Measurements from ENCODE around the gene COA6.
"Not testable (repeated sequence)": the region's sequence is repeated elsewhere in the genome, so short reads cannot be mapped to it uniquely, and the experiment has no call there.

Gene COA6

DNA sequence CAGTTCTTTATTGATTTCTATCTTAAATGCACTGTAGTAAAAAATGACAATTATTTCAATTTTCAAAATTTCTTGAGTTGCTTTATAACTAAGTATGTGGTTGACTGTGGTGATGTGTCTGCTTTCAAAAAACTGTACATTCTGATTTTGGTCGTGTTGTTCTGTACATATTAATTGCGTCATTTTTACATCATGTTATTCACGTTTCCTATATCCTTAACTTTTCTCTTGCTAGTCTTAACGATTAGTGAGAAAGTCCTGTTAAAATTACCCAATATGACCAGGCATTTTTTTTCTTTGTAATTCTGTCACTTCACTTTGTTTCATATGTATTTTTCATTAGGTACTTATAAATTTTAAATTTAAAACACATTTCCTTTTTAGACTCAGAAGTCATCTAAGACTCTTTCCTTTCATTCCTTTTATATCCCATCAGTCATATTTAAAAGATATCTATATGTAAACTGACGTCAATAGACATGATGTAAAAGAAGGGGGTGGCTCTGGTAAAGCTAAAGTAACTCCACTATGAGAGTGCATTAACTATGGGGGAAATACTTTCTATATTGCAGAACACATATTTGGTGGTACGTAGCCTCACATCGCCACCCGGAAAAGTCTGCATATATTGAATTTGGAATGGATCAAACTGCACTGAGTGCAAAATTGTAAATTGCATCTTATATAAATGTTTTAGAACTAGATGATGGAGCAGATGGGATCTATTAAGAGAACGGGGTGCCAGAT, 1.1 kb upstream of the COA6 start:
- H3K4me3 ChIP-seq (replicated peaks; ENCODE audit: low read depth, low read length), result peak overlapping the region; percentile 94
- no peak for DNase-seq (ENCODE audit: extremely low read depth, insufficient read length)
- no peaks in the 10 kb centered on the region for H3K27me3 ChIP-seq (replicated peaks; ENCODE audit: control insufficient read depth, insufficient read depth, low read length)
- TF ChIP-seq, protein P1, sequence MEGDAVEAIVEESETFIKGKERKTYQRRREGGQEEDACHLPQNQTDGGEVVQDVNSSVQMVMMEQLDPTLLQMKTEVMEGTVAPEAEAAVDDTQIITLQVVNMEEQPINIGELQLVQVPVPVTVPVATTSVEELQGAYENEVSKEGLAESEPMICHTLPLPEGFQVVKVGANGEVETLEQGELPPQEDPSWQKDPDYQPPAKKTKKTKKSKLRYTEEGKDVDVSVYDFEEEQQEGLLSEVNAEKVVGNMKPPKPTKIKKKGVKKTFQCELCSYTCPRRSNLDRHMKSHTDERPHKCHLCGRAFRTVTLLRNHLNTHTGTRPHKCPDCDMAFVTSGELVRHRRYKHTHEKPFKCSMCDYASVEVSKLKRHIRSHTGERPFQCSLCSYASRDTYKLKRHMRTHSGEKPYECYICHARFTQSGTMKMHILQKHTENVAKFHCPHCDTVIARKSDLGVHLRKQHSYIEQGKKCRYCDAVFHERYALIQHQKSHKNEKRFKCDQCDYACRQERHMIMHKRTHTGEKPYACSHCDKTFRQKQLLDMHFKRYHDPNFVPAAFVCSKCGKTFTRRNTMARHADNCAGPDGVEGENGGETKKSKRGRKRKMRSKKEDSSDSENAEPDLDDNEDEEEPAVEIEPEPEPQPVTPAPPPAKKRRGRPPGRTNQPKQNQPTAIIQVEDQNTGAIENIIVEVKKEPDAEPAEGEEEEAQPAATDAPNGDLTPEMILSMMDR (IDR thresholded peaks at IDR 0.05; ENCODE audit: insufficient read depth, low read length, poor library complexity, severe bottlenecking), result no peak
- H3K36me3 ChIP-seq (ENCODE audit: control insufficient read depth, insufficient read depth, low read length), result peaks cover 9% of the 10 kb centered on the region

DNA sequence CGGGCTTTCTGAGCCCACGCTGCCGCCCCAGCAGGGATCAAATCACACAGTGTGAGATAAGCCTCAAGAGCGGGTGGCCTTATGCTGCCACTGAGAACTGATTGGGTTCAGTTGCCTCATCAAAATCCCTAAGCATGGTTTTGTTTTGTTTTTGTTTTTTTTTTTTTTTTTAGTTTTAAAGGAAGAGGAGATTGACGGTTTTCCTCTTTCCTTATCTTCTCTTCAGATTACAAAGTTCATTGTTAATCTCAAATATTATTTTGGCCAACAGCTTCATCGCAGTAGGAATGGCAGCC, 651 bp downstream of the COA6 start:
- TF ChIP-seq, protein P1 (IDR thresholded peaks at IDR 0.05; ENCODE audit: insufficient read depth, low read length, poor library complexity, severe bottlenecking), result no peak
- Histone ChIP-seq H3K27me3 (replicated peaks; ENCODE audit: control insufficient read depth, insufficient read depth, low read length) (no peaks in the 10 kb centered on the region), H3K36me3 (ENCODE audit: control insufficient read depth, insufficient read depth, low read length) (peaks cover 14% of the 10 kb centered on the region), H3K4me3 (replicated peaks; ENCODE audit: low read depth, low read length) (peak overlapping the region; percentile 94)
- no peak for DNase-seq (ENCODE audit: extremely low read depth, insufficient read length)

DNA sequence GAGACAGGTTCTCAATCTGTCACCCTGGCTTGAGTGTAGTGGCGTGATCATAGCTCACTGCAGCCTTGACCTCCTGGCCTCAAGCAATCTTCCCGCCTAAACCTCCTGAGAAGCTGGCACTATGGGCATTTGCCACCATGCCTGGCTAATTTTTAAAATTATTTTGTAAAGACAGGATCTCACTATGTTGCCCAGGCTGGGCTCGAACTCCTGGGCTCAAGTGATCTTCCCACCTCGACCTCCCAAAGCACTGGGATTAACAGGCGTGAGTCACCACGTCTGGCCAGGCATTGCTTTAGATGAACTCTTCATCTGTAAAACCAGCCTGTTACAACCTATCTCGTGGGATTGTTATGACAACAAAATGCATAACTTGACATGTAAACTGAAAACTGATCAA, 2.4 kb downstream of the COA6 start:
- Histone ChIP-seq H3K4me3 (replicated peaks; ENCODE audit: low read depth, low read length) (no peak overlapping the region), H3K27me3 (replicated peaks; ENCODE audit: control insufficient read depth, insufficient read depth, low read length) (no peaks in the 10 kb centered on the region), H3K36me3 (ENCODE audit: control insufficient read depth, insufficient read depth, low read length) (peaks cover 16% of the 10 kb centered on the region)
- TF ChIP-seq, protein P1 (IDR thresholded peaks at IDR 0.05; ENCODE audit: insufficient read depth, low read length, poor library complexity, severe bottlenecking), result no peak
- no peak for DNase-seq (ENCODE audit: extremely low read depth, insufficient read length)

DNA sequence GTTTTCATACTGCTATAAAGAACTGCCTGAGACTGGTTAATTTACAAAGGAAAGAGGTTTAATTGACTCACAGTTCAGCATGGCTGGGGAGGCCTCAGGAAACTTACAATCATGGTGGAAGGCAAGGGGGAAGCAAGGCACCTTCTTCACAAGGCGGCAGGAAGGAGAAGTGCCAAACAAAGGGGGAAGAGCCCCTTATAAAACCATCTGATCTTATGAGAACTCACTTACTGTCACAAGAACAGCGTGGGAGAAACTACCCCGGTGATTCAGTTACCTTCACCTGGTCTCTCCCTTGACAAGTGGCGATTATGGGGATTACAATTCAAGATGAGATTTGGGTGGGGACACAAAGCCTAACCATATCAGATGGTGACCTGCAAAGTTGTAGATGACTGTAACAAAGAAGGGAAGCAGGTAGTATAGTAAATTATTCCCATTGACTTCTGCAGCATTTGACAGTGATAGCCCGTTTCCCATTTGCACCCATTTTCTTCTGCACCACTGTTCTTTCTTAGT, 6.4 kb downstream of the COA6 start:
- H3K36me3 ChIP-seq (ENCODE audit: control insufficient read depth, insufficient read depth, low read length), result peaks cover 19% of the 10 kb centered on the region
- DNase-seq (ENCODE audit: extremely low read depth, insufficient read length); H3K27me3 ChIP-seq (replicated peaks; ENCODE audit: control insufficient read depth, insufficient read depth, low read length); H3K4me3 ChIP-seq (replicated peaks; ENCODE audit: low read depth, low read length): not testable (repeated sequence)

DNA sequence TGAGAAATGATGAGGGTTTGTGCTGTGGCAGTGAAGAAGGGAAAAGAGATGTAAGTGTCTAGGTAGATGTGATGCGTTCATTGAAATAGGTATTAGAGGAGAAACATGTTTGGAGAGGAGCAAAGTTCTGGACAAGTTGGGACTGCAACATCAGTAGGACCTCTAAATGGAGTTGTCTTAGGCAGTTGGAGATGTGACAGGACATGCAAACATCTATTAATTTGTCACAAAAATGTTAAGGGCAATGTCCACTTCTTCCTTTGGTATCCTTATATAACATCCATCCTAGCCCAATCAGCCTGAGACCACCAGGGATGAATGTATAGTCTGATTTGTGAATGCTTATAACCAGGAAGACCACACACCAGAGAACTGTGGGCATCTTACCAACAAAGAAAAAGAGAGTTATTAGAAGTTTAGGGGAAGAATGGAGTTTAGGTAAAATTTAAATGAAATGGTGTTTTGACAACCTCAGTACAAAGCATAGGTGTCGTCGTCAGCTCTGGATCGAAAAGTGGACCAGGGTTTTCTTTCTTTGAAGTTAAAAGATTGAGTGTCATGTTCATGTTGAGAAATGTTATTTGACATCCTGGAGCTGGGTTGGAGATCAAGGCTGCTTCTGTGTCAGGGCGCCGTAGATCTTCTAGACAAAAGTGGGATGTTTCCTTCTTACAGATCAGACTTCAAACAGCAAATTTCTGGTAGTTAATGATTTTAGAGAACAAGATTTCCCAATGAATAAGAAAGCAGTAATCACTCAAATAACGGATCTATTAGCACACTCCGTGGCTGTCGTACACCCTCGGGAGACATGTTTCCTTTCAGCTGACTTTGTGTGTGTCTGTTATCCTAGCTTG, 8.7 kb downstream of the COA6 start:
- TF ChIP-seq, protein P1 (IDR thresholded peaks at IDR 0.05; ENCODE audit: insufficient read depth, low read length, poor library complexity, severe bottlenecking), result no peak
- DNase-seq (ENCODE audit: extremely low read depth, insufficient read length), result no peak
- no peaks in the 10 kb centered on the region for H3K27me3 ChIP-seq (replicated peaks; ENCODE audit: control insufficient read depth, insufficient read depth, low read length)
- H3K36me3 ChIP-seq (ENCODE audit: control insufficient read depth, insufficient read depth, low read length), result peaks cover 10% of the 10 kb centered on the region
- H3K4me3 ChIP-seq (replicated peaks; ENCODE audit: low read depth, low read length), result no peak overlapping the region

DNA sequence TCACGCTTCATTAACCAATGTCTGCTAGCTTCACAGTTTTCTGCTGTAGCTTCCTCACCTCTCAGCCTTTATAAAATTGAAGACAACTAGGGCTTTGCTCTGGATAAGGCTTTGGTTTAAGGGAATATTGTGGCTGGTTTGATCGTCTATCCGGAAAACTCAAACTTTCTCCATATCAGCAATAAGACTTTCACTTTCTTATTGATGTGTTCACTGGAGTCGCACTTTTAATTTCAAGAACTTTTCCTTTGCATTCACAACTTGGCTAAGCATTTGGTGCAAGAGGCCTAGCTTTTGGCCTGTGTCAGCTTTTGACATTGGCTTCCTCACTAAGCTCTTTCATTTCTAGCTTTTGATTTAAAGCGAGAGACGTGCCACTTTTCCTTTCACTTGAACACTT, 12.9 kb downstream of the COA6 start:
- no peaks in the 10 kb centered on the region for H3K27me3 ChIP-seq (replicated peaks; ENCODE audit: control insufficient read depth, insufficient read depth, low read length)
- H3K4me3 ChIP-seq (replicated peaks; ENCODE audit: low read depth, low read length), result no peak overlapping the region
- DNase-seq (ENCODE audit: extremely low read depth, insufficient read length), result no peak
- TF ChIP-seq, protein P1 (IDR thresholded peaks at IDR 0.05; ENCODE audit: insufficient read depth, low read length, poor library complexity, severe bottlenecking), result no peak
- peaks cover 5% of the 10 kb centered on the region for H3K36me3 ChIP-seq (ENCODE audit: control insufficient read depth, insufficient read depth, low read length)

Measured in GM06990 (cell line).